Naive thymus-derived CD4-positive, alpha-beta T cell (primary cell): ENCODE data around the gene TCF7L2. TPM values are rescaled to one million over a fixed set of nuclear protein-coding genes. Genes with fewer than 3 reads are reported as not detected.

Source experiments
- ATAC-seq: fragments of 150-1000 bp; cut with Tn5 transposase; 2 replicates; pipeline ENCODE4 v1.10.0; 2021; ENCODE audit warnings: mild to moderate bottlenecking, moderate library complexity
- CTCF ChIA-PET: fragments of 350-600 bp; sonication (Branson Sonifier 250); formaldehyde crosslinking; loops from one replicate; lab custom pipeline; 2021; ENCODE audit warnings: antibody characterized with exemption; lab: Charles Lee
- POLR2A ChIA-PET: fragments of 350-600 bp; sonication (Branson Sonifier 250); formaldehyde crosslinking; loops from one replicate; lab custom pipeline; 2021; ENCODE audit warnings: antibody characterized with exemption, inconsistent platforms; lab: Charles Lee
- DNase-seq, 9 donors: peaks; one replicate each; pipeline versions ENCODE4 v3.0.0 to v3.0.0-alpha.2; 2020 to 2022; ENCODE audit warnings: mixed read lengths in 1 of 9
- H3K27ac ChIP-seq: one replicate; pipeline ENCODE4 v1.7.0; 2013; ENCODE audit warnings: mild to moderate bottlenecking, low read depth, low read length, moderate library complexity
- H3K27me3 ChIP-seq, 2 donors: one replicate each; pipeline ENCODE4 v1.7.0; 2013; ENCODE audit warnings: low read length in 2 of 2, mild to moderate bottlenecking in 2 of 2, moderate library complexity in 2 of 2; ENCODE audit not compliant: control insufficient read depth in 2 of 2, insufficient read depth in 2 of 2
- H3K36me3 ChIP-seq, 3 experiments: 1 replicate in 2 of 3; 2 replicates in 1 of 3; pipeline ENCODE4 v1.7.0; 2013; ENCODE audit warnings: low read length in 3 of 3, mild to moderate bottlenecking in 3 of 3, moderate library complexity in 1 of 3; ENCODE audit not compliant: insufficient read depth in 3 of 3, control insufficient read depth in 2 of 3
- H3K4me1 ChIP-seq, 2 donors: one replicate each; pipeline ENCODE4 v1.7.0; 2013; ENCODE audit warnings: low read length in 2 of 2, mild to moderate bottlenecking in 2 of 2, moderate library complexity in 1 of 2; ENCODE audit not compliant: control insufficient read depth in 2 of 2, insufficient read depth in 2 of 2
- H3K4me3 ChIP-seq: 2 replicates; pipeline ENCODE4 v1.7.0; 2013; ENCODE audit warnings: mild to moderate bottlenecking, low read length
- H3K9me3 ChIP-seq, 3 experiments: 1 replicate in 2 of 3; 2 replicates in 1 of 3; pipeline ENCODE4 v1.7.0; 2013; ENCODE audit warnings: low read length in 3 of 3; ENCODE audit not compliant: control insufficient read depth in 2 of 3
- H3K27ac Mint-ChIP-seq, 9 donors: one replicate each; pipeline ENCODE4 v1.8.0; 2020 to 2022; ENCODE audit warnings: mixed read lengths in 9 of 9, mild to moderate bottlenecking in 8 of 9, moderate library complexity in 5 of 9, inconsistent platforms in 2 of 9
- H3K27me3 Mint-ChIP-seq, 5 donors: one replicate each; pipeline ENCODE4 v1.8.0; 2021 to 2022; ENCODE audit warnings: mixed read lengths in 5 of 5, mild to moderate bottlenecking in 1 of 5
- H3K36me3 Mint-ChIP-seq, 5 donors: one replicate each; pipeline ENCODE4 v1.8.0; 2020 to 2022; ENCODE audit warnings: mixed read lengths in 5 of 5, mild to moderate bottlenecking in 3 of 5, inconsistent platforms in 1 of 5
- H3K4me1 Mint-ChIP-seq, 7 donors: one replicate each; pipeline ENCODE4 v1.8.0; 2020 to 2022; ENCODE audit warnings: mixed read lengths in 7 of 7, mild to moderate bottlenecking in 3 of 7, inconsistent platforms in 1 of 7
- H3K4me3 Mint-ChIP-seq, 10 donors: one replicate each; pipeline ENCODE4 v1.8.0; 2020 to 2022; ENCODE audit warnings: mild to moderate bottlenecking in 10 of 10, mixed read lengths in 10 of 10, moderate library complexity in 6 of 10, inconsistent platforms in 2 of 10
- H3K9me3 Mint-ChIP-seq, 11 donors: one replicate each; pipeline ENCODE4 v1.8.0; 2020 to 2022; ENCODE audit warnings: mixed read lengths in 11 of 11, mild to moderate bottlenecking in 4 of 11, inconsistent platforms in 1 of 11, moderate library complexity in 1 of 11
- intact Hi-C, 2 donors: fragments of 100-400 bp; cut with micrococcal nuclease; formaldehyde crosslinking; loops; one replicate each; pipeline ENCODE4 v1.15.1; 2023
- polyA plus RNA-seq, 2 donors: library from polyadenylated mRNA; unstranded; fragments of 300-500 nt; fragmentation: Illumina TruSeq; gene quantifications; one replicate each; pipeline ENCODE4 v1.2.3, GENCODE V29; 2021
- total RNA-seq, 6 experiments: library from RNA in 5 of 6; stranded (reverse) in 5 of 6; gene quantifications; 1 replicate in 5 of 6; 2 replicates in 1 of 6; pipeline ENCODE4 v1.2.3 and lab custom pipeline; 2021 to 2026

The TCF7L2 gene
- total and polyA plus RNA-seq, 7 experiments from 2014 or later: 0.39 to 31.4 (median 3.1) TPM

DNA sequence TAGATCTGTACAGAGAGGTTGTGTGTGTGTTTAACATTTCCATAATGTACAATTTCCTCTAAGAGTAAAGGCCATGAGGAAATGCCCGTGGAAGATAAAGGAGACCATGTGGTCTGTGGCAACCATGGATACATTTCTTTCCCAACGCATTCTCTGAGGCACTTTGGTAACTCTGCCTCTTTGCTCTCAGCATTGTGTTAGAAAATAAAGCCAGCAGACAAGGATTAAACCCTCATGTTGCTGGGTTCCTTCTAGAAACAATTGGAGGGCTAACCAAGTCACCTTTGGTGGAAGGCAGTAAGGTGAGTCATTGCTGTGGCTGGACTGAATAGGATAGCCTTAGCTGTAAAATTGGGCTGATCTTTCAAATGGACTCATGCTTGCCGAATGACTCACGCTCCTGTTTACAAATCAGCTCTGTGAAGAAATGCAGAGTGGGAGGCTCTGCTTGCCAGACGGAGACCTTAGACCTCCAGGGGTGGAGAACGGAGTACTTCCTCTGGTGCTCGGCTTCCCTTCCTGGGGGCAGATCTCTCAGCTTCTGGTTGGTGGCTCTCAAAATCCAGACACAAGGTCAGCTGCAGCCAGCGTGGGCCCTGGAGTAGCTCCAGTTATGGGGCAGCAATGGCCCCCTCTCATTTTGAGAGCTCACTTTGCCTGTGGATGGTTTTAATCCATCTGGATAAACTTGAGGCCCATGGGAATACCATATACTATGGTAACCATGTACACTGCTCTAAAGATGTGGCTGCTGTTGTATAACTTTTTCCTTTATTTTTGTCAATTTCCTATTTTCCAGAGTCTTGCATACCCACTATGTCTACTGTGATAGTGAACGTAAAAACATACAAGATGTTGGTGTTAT is 137.3 kb downstream of the TCF7L2 start:
- CTCF ChIA-PET: interaction anchor here (0.9 kb wide), 1 partner anchor 23 kb away, joined by 3 read pairs; no protein-coding TSS in a partner anchor
- no peak for DNase-seq
- peaks cover 0 to 11% (median 0%) of the 10 kb centered on the region in 5 donors for H3K36me3 Mint-ChIP-seq

GRCh38 chr10:113088194-113088593 is 138.1 kb downstream of the TCF7L2 start:
- peaks cover 0 to 2% (median 0%) of the 10 kb centered on the region in 11 donors for H3K9me3 Mint-ChIP-seq
- no peak for DNase-seq
- H3K27ac ChIP-seq: no peak overlapping the region
- no peaks in the 10 kb centered on the region for H3K27me3 ChIP-seq
- H3K4me1 Mint-ChIP-seq: peaks cover 0 to 4% (median under 1%) of the 10 kb centered on the region in 7 donors
- H3K27ac Mint-ChIP-seq: no peak overlapping the region
- no peak overlapping the region for H3K4me3 Mint-ChIP-seq
- no peaks in the 10 kb centered on the region for H3K9me3 ChIP-seq
- H3K36me3 ChIP-seq: no peaks in the 10 kb centered on the region
- intact Hi-C loops: no loop called here
- ChIA-PET CTCF (interaction anchor here (0.6 kb wide), 1 partner anchor 179 kb away, joined by 3 read pairs; no protein-coding TSS in a partner anchor), POLR2A (no interaction called here)
- H3K27me3 Mint-ChIP-seq: no peaks in the 10 kb centered on the region
- no peak for ATAC-seq
- H3K4me1 ChIP-seq: no peaks in the 10 kb centered on the region
- H3K36me3 Mint-ChIP-seq: peaks cover 0 to 11% (median 0%) of the 10 kb centered on the region in 5 donors
- H3K4me3 ChIP-seq: no peak overlapping the region

More for the DNA sequence above, 137.3 kb downstream of the TCF7L2 start:
- Mint-ChIP-seq H3K27me3 (no peaks in the 10 kb centered on the region), H3K4me3 (no peak overlapping the region), H3K9me3 (peaks cover 0 to 2% (median 0%) of the 10 kb centered on the region in 11 donors), H3K4me1 (no peaks in the 10 kb centered on the region), H3K27ac (no peak overlapping the region)
- H3K36me3 ChIP-seq: no peaks in the 10 kb centered on the region
- ATAC-seq: peak; percentile 71
- H3K4me1 ChIP-seq: no peaks in the 10 kb centered on the region
- no peak overlapping the region for H3K27ac ChIP-seq
- POLR2A ChIA-PET: no interaction called here
- H3K9me3 ChIP-seq: no peaks in the 10 kb centered on the region
- no peak overlapping the region for H3K4me3 ChIP-seq
- intact Hi-C loops: no loop called here
- H3K27me3 ChIP-seq: no peaks in the 10 kb centered on the region

DNA sequence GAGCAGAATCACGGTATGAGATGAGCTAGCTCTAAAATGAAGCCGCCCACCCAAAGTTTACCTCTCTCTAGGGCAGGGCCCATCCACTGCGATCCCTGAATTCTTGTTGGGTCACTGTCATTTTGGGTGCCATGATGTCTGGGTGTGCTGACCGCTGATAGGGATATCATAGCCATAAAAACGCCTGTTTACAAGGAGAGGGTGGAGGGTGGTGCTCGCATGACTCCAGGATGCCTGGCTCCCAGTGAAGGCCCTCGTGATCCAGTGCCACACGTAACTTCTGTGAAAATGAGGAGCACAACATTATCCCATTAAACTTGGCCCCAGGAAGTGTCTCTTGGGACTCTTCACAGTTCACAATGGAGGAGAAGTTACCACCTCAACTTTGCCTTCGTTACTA is 139.5 kb downstream of the TCF7L2 start:
- ChIA-PET POLR2A (no interaction called here), CTCF (no interaction called here)

DNA sequence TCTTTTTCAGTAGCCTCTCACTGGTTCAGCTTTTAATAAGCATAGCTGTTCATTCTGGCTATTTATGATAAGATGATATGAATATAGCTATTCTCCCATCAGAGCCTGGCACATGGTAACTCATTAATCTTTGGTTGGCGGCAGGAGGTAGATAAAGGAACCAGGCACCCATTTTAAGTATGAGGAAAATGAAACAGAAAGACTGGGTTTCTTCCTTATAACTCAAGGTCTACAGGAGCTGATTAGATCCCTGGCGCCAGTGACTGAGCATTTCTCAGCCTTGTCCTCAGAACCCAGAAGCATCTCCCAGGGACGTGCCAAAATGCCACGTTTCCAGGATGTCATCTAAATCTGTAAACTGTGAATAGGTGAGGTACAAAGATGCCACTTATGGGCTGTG is 141.9 kb downstream of the TCF7L2 start:
- ATAC-seq (no peak), DNase-seq (no peak)
- Histone ChIP-seq H3K4me3 (no peak overlapping the region), H3K27ac (no peak overlapping the region), H3K9me3 (no peaks in the 10 kb centered on the region), H3K36me3 (no peaks in the 10 kb centered on the region), H3K4me1 (peaks cover 0 to 12% of the 10 kb centered on the region in 2 donors), H3K27me3 (no peaks in the 10 kb centered on the region)
- Mint-ChIP-seq H3K4me3 (no peak overlapping the region), H3K9me3 (peaks cover 0 to 5% (median 0%) of the 10 kb centered on the region in 11 donors), H3K27ac (no peak overlapping the region), H3K4me1 (peaks cover 4 to 19% (median 12%) of the 10 kb centered on the region in 7 donors), H3K36me3 (peaks cover 0 to 11% (median 0%) of the 10 kb centered on the region in 5 donors), H3K27me3 (peaks cover 0 to 13% (median 0%) of the 10 kb centered on the region in 5 donors)
- intact Hi-C loops: no loop called here
- POLR2A ChIA-PET: no interaction called here
- CTCF ChIA-PET: interaction anchor here (1.1 kb wide), 1 partner anchor 172 kb away, joined by 3 read pairs; no protein-coding TSS in a partner anchor

More for the DNA sequence above, 139.5 kb downstream of the TCF7L2 start:
- no peaks in the 10 kb centered on the region for H3K27me3 ChIP-seq
- Mint-ChIP-seq H3K4me1 (peaks cover 4 to 17% (median 10%) of the 10 kb centered on the region in 7 donors), H3K36me3 (peaks cover 0 to 11% (median 0%) of the 10 kb centered on the region in 5 donors), H3K4me3 (no peak overlapping the region), H3K9me3 (peaks cover 0 to 5% (median 0%) of the 10 kb centered on the region in 11 donors), H3K27ac (no peak overlapping the region), H3K27me3 (peaks cover 0 to 3% (median 0%) of the 10 kb centered on the region in 5 donors)
- no peak overlapping the region for H3K27ac ChIP-seq
- H3K9me3 ChIP-seq: no peaks in the 10 kb centered on the region
- intact Hi-C loops: no loop called here
- DNase-seq (no peak), ATAC-seq (no peak)
- peaks cover 0 to 8% of the 10 kb centered on the region in 2 donors for H3K4me1 ChIP-seq
- no peaks in the 10 kb centered on the region for H3K36me3 ChIP-seq
- no peak overlapping the region for H3K4me3 ChIP-seq

- Mint-ChIP-seq H3K27ac (no peak overlapping the region), H3K9me3 (peaks cover 0 to 5% (median 0%) of the 10 kb centered on the region in 11 donors), H3K27me3 (peaks cover 0 to 13% (median 0%) of the 10 kb centered on the region in 5 donors), H3K4me3 (peak overlapping the region in 1 of 10 donors; percentile 40), H3K36me3 (peaks cover 0 to 8% (median 0%) of the 10 kb centered on the region in 5 donors), H3K4me1 (peaks cover 4 to 19% (median 12%) of the 10 kb centered on the region in 7 donors)
- ChIA-PET CTCF (interaction anchor here (0.6 to 1.1 kb wide), 2 partner anchors 174 to 336 kb away, joined by 3 read pairs; no protein-coding TSS in a partner anchor), POLR2A (no interaction called here)
- Histone ChIP-seq H3K4me3 (no peak overlapping the region), H3K9me3 (no peaks in the 10 kb centered on the region), H3K36me3 (no peaks in the 10 kb centered on the region), H3K27me3 (no peaks in the 10 kb centered on the region), H3K27ac (no peak overlapping the region), H3K4me1 (peaks cover 0 to 12% of the 10 kb centered on the region in 2 donors)
- ATAC-seq: no peak
- intact Hi-C loops: no loop called here
- no peak for DNase-seq
These were observed 143.4 kb downstream of the TCF7L2 start for GRCh38 chr10:113093188-113094113.

DNA sequence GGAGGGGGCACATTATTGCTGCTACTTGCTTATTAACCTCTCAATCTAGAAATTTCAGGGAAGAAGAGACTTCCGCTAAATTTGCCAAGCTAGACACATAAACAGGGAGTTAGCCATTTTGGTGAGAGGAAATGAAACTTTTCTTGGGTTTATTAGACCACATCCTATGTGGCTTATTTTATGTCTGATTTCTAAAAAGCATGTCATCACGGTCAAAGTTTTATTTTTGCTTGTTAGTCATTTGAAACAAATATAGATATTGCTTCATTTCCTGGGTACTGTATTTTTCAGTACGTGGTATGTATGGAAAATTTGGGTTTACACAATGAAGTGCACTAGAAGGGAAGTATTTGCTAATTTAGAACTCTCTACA is 144.1 kb downstream of the TCF7L2 start:
- H3K27me3 ChIP-seq: no peaks in the 10 kb centered on the region
- Mint-ChIP-seq H3K27me3 (peaks cover 0 to 13% (median 0%) of the 10 kb centered on the region in 5 donors), H3K27ac (no peak overlapping the region)

More for the DNA sequence above, 144.1 kb downstream of the TCF7L2 start:
- Mint-ChIP-seq H3K36me3 (peaks cover 0 to 8% (median 0%) of the 10 kb centered on the region in 5 donors), H3K4me3 (peak overlapping the region in 1 of 10 donors; percentile 40), H3K9me3 (peaks cover 0 to 5% (median 0%) of the 10 kb centered on the region in 11 donors), H3K4me1 (peaks cover 4 to 19% (median 12%) of the 10 kb centered on the region in 7 donors)
- ChIA-PET POLR2A (no interaction called here), CTCF (no interaction called here)
- intact Hi-C loops: no loop called here
- Histone ChIP-seq H3K9me3 (no peaks in the 10 kb centered on the region), H3K4me1 (peaks cover 0 to 12% of the 10 kb centered on the region in 2 donors), H3K36me3 (no peaks in the 10 kb centered on the region), H3K27ac (no peak overlapping the region), H3K4me3 (no peak overlapping the region)
- ATAC-seq (peak; percentile 79), DNase-seq (no peak)
